ENCODE results near the gene BCAT1.

The BCAT1 gene

GRCh38 chr12:24906141-24906540, 42.8 kb downstream of the BCAT1 start:
- TF ChIP-seq CTCF (IDR thresholded peaks at IDR 0.05; ENCODE audit: low read depth, low read length, missing control alignments): no peak
- no peak overlapping the region for H3K4me3 ChIP-seq (replicated peaks; ENCODE audit: low read depth, low read length)
- DNase-seq (ENCODE audit: extremely low read depth, low read depth): no peak

GRCh38 chr12:24905431-24905830, 43.5 kb downstream of the BCAT1 start:
- no peak overlapping the region for H3K4me3 ChIP-seq (replicated peaks; ENCODE audit: low read depth, low read length)
- DNase-seq (ENCODE audit: extremely low read depth, low read depth): no peak
- TF ChIP-seq CTCF (IDR thresholded peaks at IDR 0.05; ENCODE audit: low read depth, low read length, missing control alignments): no peak

GRCh38 chr12:24904871-24905270, 44.0 kb downstream of the BCAT1 start:
- TF ChIP-seq CTCF (IDR thresholded peaks at IDR 0.05; ENCODE audit: low read depth, low read length, missing control alignments): no peak
- DNase-seq (ENCODE audit: extremely low read depth, low read depth): no peak
- H3K4me3 ChIP-seq (replicated peaks; ENCODE audit: low read depth, low read length): no peak overlapping the region

GRCh38 chr12:24903329-24904088, 45.4 kb downstream of the BCAT1 start:
- peak overlapping the region; percentile 55 for H3K4me3 ChIP-seq (replicated peaks; ENCODE audit: low read depth, low read length)
- TF ChIP-seq CTCF (IDR thresholded peaks at IDR 0.05; ENCODE audit: low read depth, low read length, missing control alignments): no peak
- no peak for DNase-seq (ENCODE audit: extremely low read depth, low read depth)

- no peak for DNase-seq (ENCODE audit: extremely low read depth, low read depth)
- no peak for TF ChIP-seq CTCF (IDR thresholded peaks at IDR 0.05; ENCODE audit: low read depth, low read length, missing control alignments)
- peak overlapping the region; percentile 55 for H3K4me3 ChIP-seq (replicated peaks; ENCODE audit: low read depth, low read length)
These were observed 46.2 kb downstream of the BCAT1 start for GRCh38 chr12:24902511-24903328.

GRCh38 chr12:24901576-24902461, 47.1 kb downstream of the BCAT1 start:
- no peak for DNase-seq (ENCODE audit: extremely low read depth, low read depth)
- no peak for TF ChIP-seq CTCF (IDR thresholded peaks at IDR 0.05; ENCODE audit: low read depth, low read length, missing control alignments)
- peak overlapping the region; percentile 55 for H3K4me3 ChIP-seq (replicated peaks; ENCODE audit: low read depth, low read length)
